KBM-7 (cell line): ENCODE measurements around the gene POLR2H.

Source experiments
- DNase-seq: peaks from one replicate; pipeline ENCODE4 v3.0.0-alpha.2; 2015
- in situ Hi-C: fragments of 300-500 bp; cut with MboI; formaldehyde crosslinking; loops from 2 replicates; pipeline ENCODE4 v1.14.3; 2020; ENCODE audit warnings: low sequenced_read_pairs, low pct_unique_long_range_greater_than_20kb, mixed read lengths

The POLR2H gene

DNA sequence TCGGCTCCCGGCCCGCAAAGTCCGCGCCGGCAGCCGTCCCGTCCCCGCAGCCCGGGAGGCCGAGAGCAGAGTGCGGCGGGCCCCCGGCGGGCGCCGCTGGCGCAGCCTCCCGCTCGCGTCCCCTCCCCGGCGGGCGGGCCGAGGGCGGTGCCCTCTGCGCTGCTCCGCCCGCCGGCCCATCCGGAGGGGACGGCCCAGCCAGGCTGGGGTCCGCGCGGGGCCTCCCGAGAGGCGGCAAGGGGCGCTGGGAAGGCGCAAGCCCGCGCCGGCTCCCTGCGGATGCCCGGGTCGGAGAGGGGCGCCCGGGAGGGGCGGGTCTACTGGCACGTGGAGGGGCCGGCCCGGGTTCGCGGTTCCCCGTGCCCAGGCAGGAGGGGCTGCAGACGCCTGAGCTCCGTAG is at the start of gene POLR2H, which contains the start of gene CLCN2:
POLR2H (plus strand) TSS at position 179 of the 400 bp plus-strand sequence. CDS start 1,783 bp downstream, outside the sequence.
CLCN2 (minus strand) TSS at position 74 of the 400 bp plus-strand sequence. CDS start 126 bp downstream, outside the sequence.
- no peak for DNase-seq
- in situ Hi-C loops, result loop anchor here (25.0 kb wide), 1 partner anchor 401 kb away; no protein-coding TSS in a partner anchor

DNA sequence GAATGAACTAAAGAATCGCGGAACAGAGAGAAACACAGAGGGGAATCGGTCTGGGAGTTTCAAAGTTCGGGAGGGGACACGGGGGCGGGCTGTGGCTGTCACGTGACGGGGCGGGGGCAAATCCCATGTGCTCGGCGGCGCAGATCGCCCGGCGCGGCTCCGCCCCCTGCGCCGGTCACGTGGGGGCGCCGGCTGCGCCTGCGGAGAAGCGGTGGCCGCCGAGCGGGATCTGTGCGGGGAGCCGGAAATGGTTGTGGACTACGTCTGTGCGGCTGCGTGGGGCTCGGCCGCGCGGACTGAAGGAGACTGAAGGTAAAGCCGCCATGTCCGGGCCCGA is 47.2 kb upstream of the POLR2H start, which contains the start of gene EIF4G1:
EIF4G1 (plus strand) TSS at position 244 of the 337 bp plus-strand sequence. CDS start 1,191 bp downstream, outside the sequence.
- in situ Hi-C loops, result no loop called here
- DNase-seq, result peak; percentile 90

DNA sequence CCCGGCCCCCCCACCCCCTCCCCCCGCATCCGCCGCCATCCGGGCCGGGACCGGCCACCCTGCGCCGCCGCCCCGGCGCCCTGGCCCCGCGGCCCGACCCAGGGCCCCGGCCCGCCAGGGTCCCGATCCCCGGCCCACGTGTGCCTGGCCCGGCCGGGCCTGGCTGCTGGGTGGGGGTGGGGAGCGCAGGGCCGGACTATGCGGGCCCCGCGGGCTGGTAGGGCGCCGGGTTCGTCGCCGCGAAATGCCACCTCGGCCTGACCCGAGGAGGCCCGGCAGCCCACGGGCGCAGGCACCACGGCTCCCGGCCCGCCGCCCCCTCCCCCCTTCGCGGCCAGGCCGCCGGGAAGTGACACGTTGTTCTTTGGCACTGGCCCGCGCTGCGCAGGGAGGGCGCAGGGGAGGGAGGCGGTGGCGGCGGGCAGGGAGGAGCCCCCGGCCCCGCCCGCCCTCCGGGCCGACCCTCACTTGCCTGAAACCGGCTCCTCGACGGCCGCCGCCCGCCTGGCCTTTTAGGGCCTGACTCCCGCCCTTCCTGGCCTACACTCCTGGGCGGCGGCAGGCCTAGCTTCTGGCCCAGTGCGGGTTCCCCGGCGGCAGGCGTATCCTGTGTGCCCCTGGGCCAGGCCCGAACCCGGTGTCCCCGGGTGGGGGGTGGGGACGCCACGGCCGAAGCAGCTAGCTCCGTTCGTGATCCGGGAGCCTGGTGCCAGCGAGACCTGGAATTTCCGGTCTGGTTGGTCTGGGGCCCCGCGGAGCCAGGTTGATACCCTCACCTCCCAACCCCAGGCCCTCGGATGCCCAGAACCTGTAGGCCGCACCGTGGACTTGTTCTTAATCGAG is 46.6 kb upstream of the POLR2H start:
- peak; percentile 49 for DNase-seq
- in situ Hi-C loops, result no loop called here

- DNase-seq, result no peak
Observed at GRCh38 chr3:184315543-184315867, 46.0 kb upstream of the POLR2H start.

GRCh38 chr3:184315871-184316661 is 45.4 kb upstream of the POLR2H start:
- DNase-seq, result no peak
- in situ Hi-C loops, result no loop called here

More at GRCh38 chr3:184315543-184315867, 46.0 kb upstream of the POLR2H start:
- in situ Hi-C loops, result no loop called here

- in situ Hi-C loops, result no loop called here
Observed at GRCh38 chr3:184316792-184317191, 44.7 kb upstream of the POLR2H start.

GRCh38 chr3:184317201-184317600 is 44.3 kb upstream of the POLR2H start:
- in situ Hi-C loops, result no loop called here
- DNase-seq, result no peak

More at GRCh38 chr3:184316792-184317191, 44.7 kb upstream of the POLR2H start:
- no peak for DNase-seq

DNA sequence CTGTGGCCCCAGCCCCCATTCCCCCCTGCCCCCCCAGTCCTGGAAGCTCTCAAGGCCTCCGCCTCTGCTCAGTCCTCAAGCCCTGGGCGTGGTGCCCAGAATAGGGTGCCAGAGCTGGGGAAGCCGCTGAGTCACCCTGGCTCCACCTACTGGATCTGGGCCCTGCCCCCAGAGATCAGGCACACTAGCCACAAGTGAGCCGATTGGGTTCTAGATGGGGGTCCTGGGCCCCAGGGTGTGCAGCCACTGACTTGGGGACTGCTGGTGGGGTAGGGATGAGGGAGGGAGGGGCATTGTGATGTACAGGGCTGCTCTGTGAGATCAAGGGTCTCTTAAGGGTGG is 41.4 kb upstream of the POLR2H start:
- DNase-seq, result no peak
- in situ Hi-C loops, result no loop called here

- in situ Hi-C loops, result no loop called here
- no peak for DNase-seq
Observed at GRCh38 chr3:184321666-184322065, 39.8 kb upstream of the POLR2H start.

DNA sequence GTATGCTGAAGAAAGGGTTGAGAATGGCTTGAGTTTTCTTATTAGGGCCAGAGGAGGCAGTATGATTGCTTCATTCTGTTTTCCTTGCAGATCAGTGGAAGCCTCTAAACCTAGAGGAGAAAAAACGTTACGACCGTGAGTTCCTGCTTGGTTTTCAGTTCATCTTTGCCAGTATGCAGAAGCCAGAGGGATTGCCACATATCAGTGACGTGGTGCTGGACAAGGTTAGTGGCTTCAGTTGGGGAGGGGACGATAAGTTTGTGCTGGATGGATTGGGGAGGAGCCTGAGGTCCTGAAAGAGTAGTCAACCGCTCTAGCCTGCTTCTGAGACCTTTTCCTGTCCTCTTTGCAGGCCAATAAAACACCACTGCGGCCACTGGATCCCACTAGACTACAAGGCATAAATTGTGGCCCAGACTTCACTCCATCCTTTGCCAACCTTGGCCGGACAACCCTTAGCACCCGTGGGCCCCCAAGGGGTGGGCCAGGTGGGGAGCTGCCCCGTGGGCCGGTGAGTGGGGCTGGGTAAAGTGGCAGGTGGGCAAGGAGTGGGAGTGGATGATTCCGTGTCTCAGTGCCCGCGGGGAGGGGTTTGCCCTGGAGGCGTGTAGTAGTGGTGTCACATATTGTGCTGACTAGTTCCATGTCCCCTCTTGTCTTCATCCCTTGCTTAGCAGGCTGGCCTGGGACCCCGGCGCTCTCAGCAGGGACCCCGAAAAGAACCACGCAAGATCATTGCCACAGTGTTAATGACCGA is 38.6 kb upstream of the POLR2H start:
- DNase-seq, result no peak
- in situ Hi-C loops, result no loop called here

DNA sequence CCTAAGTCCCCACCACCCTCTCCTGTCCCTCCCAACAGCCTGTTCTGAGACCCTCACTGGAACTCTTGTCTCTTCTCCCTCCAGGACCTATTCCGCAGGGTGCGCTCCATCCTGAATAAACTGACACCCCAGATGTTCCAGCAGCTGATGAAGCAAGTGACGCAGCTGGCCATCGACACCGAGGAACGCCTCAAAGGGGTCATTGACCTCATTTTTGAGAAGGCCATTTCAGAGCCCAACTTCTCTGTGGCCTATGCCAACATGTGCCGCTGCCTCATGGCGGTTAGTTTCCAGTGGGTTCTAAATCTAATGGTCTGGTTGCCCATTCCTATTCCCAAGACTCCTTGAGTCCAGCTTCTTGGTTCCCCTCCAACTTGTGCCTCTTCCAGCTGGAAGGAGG is 37.8 kb upstream of the POLR2H start:
- in situ Hi-C loops, result no loop called here
- DNase-seq, result no peak

DNA sequence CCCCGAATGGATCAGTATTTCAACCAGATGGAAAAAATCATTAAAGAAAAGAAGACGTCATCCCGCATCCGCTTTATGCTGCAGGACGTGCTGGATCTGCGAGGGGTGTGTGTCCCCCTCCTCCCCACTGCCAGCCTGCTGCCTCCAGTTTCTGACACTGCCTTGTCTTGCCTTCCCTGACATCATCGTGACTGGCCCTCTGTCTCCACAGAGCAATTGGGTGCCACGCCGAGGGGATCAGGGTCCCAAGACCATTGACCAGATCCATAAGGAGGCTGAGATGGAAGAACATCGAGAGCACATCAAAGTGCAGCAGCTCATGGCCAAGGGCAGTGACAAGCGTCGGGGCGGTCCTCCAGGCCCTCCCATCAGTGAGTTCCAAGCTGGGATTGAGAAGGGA is 36.2 kb upstream of the POLR2H start:
- DNase-seq, result no peak
- in situ Hi-C loops, result no loop called here

DNA sequence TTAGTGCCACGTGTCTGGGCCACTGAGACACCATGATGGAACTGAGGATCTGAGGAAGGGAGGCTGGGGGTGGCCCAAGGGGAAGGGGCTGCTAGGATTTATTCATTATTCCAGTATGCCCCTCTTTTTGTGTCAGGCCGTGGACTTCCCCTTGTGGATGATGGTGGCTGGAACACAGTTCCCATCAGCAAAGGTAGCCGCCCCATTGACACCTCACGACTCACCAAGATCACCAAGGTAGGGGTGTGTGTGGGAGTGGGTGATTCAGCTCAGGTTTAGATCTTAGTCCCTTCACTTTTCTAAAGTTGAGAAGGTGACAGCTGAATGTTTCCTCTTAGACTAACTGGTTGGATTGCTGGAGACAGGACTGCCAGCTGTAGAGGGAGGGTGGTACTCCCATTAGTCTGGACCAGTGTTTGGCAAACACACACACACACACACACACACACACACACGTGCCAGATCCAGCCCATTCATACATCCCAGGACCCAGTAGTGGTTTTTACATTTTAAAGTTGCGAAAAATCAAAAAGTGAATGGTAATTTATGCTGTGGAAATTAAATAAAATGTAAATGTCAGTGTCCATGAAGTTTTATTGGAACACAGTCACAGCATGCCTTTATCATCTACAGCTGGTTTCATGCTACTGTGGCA is 35.7 kb upstream of the POLR2H start:
- DNase-seq, result no peak
- in situ Hi-C loops, result no loop called here

DNA sequence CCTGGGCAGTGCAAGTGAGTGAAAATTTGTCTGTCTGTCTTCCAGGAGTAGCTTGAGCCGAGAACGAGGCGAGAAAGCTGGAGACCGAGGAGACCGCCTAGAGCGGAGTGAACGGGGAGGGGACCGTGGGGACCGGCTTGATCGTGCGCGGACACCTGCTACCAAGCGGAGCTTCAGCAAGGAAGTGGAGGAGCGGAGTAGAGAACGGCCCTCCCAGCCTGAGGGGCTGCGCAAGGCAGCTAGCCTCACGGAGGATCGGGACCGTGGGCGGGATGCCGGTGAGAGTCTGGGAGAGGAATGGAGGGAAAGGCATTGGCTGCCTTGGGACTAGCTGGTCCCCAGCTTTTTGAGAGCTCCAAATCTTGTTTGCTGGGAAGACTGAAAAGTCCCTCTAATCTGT is 34.3 kb upstream of the POLR2H start:
- DNase-seq, result no peak
- in situ Hi-C loops, result no loop called here

DNA sequence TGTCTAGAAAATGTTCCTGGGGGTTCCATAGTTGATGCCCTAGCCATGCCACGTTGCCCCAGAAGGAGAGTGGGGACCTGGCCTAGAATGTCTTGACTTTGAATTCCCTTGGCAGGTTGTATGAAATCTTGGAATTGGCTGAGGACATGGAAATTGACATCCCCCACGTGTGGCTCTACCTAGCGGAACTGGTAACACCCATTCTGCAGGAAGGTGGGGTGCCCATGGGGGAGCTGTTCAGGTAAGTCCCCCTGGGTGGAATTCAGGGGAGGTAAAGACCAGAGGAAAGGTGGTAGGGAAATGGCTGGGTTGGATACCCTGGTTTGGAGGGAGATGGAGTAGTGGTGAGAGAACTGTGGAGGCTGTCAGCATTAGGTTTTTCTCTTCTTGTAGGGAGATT is 33.0 kb upstream of the POLR2H start:
- in situ Hi-C loops, result no loop called here
- DNase-seq, result no peak

GRCh38 chr3:184332370-184333090 is 29.0 kb upstream of the POLR2H start:
- in situ Hi-C loops, result no loop called here
- DNase-seq, result no peak

- no peak for DNase-seq
- in situ Hi-C loops, result no loop called here
Observed at GRCh38 chr3:184333190-184333589, 28.3 kb upstream of the POLR2H start.

- in situ Hi-C loops, result no loop called here
- no peak for DNase-seq
Observed at GRCh38 chr3:184333700-184334099, 27.8 kb upstream of the POLR2H start.
